ENCODE data around the gene TRIM44.

DNA sequence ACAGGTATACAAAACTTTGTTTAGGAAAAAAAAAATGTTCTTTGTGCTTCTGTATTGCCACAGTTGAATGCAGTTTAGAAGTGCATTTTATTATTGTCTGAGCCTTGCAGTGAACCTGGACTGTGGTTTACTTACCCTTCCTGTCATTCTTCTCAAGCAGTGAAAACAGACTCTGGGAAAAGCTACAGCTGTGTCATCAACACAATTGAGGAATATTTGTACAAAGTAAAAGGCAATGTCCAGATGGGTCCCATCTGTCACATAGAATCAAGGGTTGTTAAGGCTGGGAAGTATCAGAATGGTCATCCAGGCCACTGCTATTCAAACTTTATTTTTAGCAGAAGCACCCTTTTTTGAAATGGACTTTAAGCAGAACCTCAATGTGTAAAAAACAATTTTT, 73.3 kb downstream of the TRIM44 start:
- TF ChIP-seq, protein P1, sequence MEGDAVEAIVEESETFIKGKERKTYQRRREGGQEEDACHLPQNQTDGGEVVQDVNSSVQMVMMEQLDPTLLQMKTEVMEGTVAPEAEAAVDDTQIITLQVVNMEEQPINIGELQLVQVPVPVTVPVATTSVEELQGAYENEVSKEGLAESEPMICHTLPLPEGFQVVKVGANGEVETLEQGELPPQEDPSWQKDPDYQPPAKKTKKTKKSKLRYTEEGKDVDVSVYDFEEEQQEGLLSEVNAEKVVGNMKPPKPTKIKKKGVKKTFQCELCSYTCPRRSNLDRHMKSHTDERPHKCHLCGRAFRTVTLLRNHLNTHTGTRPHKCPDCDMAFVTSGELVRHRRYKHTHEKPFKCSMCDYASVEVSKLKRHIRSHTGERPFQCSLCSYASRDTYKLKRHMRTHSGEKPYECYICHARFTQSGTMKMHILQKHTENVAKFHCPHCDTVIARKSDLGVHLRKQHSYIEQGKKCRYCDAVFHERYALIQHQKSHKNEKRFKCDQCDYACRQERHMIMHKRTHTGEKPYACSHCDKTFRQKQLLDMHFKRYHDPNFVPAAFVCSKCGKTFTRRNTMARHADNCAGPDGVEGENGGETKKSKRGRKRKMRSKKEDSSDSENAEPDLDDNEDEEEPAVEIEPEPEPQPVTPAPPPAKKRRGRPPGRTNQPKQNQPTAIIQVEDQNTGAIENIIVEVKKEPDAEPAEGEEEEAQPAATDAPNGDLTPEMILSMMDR (conservative IDR thresholded peaks at IDR 0.05): no peak
- no peak for TF ChIP-seq ZFX (IDR thresholded peaks at IDR 0.05)

Data from C4-2B (cell line).